Endothelial cell of umbilical vein (primary cell): Measurements from ENCODE around the gene ABCG4. TPM values are rescaled to one million over a fixed set of nuclear protein-coding genes. Genes with fewer than 3 reads are reported as not detected.

ENCODE experiments used
- BruUV-seq: library from RNA; stranded (reverse); fragments of 400-500 nt; replicated peaks from 2 replicates; lab custom pipeline; 2021; lab: Mats Ljungman, UMichigan
- CTCF ChIA-PET: fragments of 300-600, 350-600 bp; sonication (Branson Sonifier 250); formaldehyde crosslinking; loops from one replicate; lab custom pipeline; 2021; ENCODE audit warnings: antibody characterized with exemption, inconsistent platforms; lab: Charles Lee
- POLR2A ChIA-PET: fragments of 300-600, 350-600 bp; sonication (Branson Sonifier 250); formaldehyde crosslinking; loops from one replicate; lab custom pipeline; 2021; ENCODE audit warnings: antibody characterized with exemption, inconsistent platforms; lab: Charles Lee
- DNase-seq: peaks from one replicate; pipeline ENCODE4 v3.0.0-alpha.2; 2011; ENCODE audit warnings: low read depth, low spot score
- FAIRE-seq: peaks from 2 replicates; lab custom pipeline; 2011; peaks lifted over from hg19 to GRCh38; lab: Jason Lieb, UNC
- H2AFZ ChIP-seq: 2 replicates; pipeline ENCODE4 v1.6.0; 2012; ENCODE audit warnings: low read depth, low read length, control low read depth, inconsistent platforms
- H3K27ac ChIP-seq: 2 replicates; pipeline ENCODE4 v1.5.1; 2011; ENCODE audit warnings: low read depth, mild to moderate bottlenecking, control low read depth, low read length, moderate library complexity; ENCODE audit not compliant: insufficient read depth
- H3K27me3 ChIP-seq, 2 experiments: 2 replicates each; pipeline versions ENCODE4 v1.6.0 to v1.6.1; 2011; ENCODE audit warnings: low read length in 2 of 2, mixed read lengths in 1 of 2; ENCODE audit not compliant: control insufficient read depth in 2 of 2, insufficient read depth in 2 of 2
- H3K36me3 ChIP-seq, 2 experiments: 2 replicates in 1 of 2; 3 replicates in 1 of 2; pipeline ENCODE4 v1.5.1; 2011; ENCODE audit warnings: low read length in 2 of 2, mild to moderate bottlenecking in 1 of 2, moderate library complexity in 1 of 2; ENCODE audit not compliant: control insufficient read depth in 2 of 2, insufficient read depth in 2 of 2; ENCODE audit errors: extremely low read depth in 1 of 2
- H3K4me1 ChIP-seq: 3 replicates; pipeline ENCODE4 v1.5.1; 2011; ENCODE audit warnings: mild to moderate bottlenecking, low read length; ENCODE audit not compliant: control insufficient read depth, insufficient read depth; ENCODE audit errors: extremely low read depth
- H3K4me2 ChIP-seq: 2 replicates; pipeline ENCODE4 v1.6.1; 2011; ENCODE audit warnings: low read length, control low read depth, mixed read lengths; ENCODE audit not compliant: insufficient read depth
- H3K4me3 ChIP-seq, 3 experiments: fragments of 200-600 bp in 1 of 3; sonication (generic), shearing (Covaris generic) in 1 of 3; replicated peaks in 1 of 3; 2 replicates each; pipeline ENCODE4 v1.5.1; 2011 to 2016; ENCODE audit warnings: control low read depth in 3 of 3, low read length in 3 of 3, mild to moderate bottlenecking in 2 of 3, inconsistent platforms in 1 of 3, low read depth in 1 of 3, moderate library complexity in 1 of 3; ENCODE audit not compliant: insufficient read depth in 1 of 3
- H3K79me2 ChIP-seq: 2 replicates; pipeline ENCODE4 v1.6.0; 2012; ENCODE audit warnings: low read length, inconsistent platforms; ENCODE audit not compliant: control insufficient read depth, insufficient read depth
- H3K9ac ChIP-seq: replicated peaks from 2 replicates; pipeline ENCODE3; 2011; ENCODE audit warnings: low read length, control low read depth; ENCODE audit not compliant: insufficient read depth; ENCODE audit errors: extremely low read depth
- H3K9me1 ChIP-seq: replicated peaks from 3 replicates; pipeline ENCODE4 v1.6.0; 2011; ENCODE audit warnings: mild to moderate bottlenecking, low read length; ENCODE audit not compliant: control insufficient read depth, insufficient read depth; ENCODE audit errors: extremely low read depth
- H3K9me3 ChIP-seq: replicated peaks from 2 replicates; pipeline ENCODE4 v1.5.1; 2012; ENCODE audit warnings: low read length, inconsistent platforms; ENCODE audit not compliant: control insufficient read depth, insufficient read depth
- H4K20me1 ChIP-seq: replicated peaks from 2 replicates; pipeline ENCODE3; 2011; ENCODE audit warnings: mild to moderate bottlenecking, low read length; ENCODE audit not compliant: control insufficient read depth, insufficient read depth; ENCODE audit errors: extremely low read depth
- CTCF ChIP-seq, 2 donors: IDR thresholded peaks; 1 replicate in 1 of 2; 2 replicates in 1 of 2; pipeline ENCODE4 v1.5.1; 2011; ENCODE audit warnings: low read length in 2 of 2, mild to moderate bottlenecking in 2 of 2, moderate library complexity in 2 of 2, control low read depth in 1 of 2, inconsistent platforms in 1 of 2, low read depth in 1 of 2; ENCODE audit not compliant: insufficient read depth in 1 of 2; ENCODE audit errors: extremely low read depth in 1 of 2
- EZH2 ChIP-seq: IDR thresholded peaks from 2 replicates; pipeline ENCODE4 v1.6.1; 2012; ENCODE audit warnings: borderline replicate concordance, low read depth, mild to moderate bottlenecking, moderate library complexity, low read length, inconsistent platforms; ENCODE audit not compliant: severe bottlenecking
- FOS ChIP-seq: IDR thresholded peaks from 2 replicates; pipeline ENCODE4 v1.6.1; 2011; ENCODE audit warnings: mild to moderate bottlenecking, low read length, moderate library complexity, borderline replicate concordance; ENCODE audit not compliant: insufficient read depth
- JUN ChIP-seq: IDR thresholded peaks from 2 replicates; pipeline ENCODE4 v1.6.1; 2011; ENCODE audit warnings: borderline replicate concordance, low read depth; ENCODE audit not compliant: insufficient read length, insufficient read depth
- MAX ChIP-seq: IDR thresholded peaks from 2 replicates; pipeline ENCODE4 v1.6.1; 2011; ENCODE audit not compliant: insufficient read depth, insufficient read length
- MYC ChIP-seq: IDR thresholded peaks from one replicate; pipeline ENCODE4 v1.6.1; 2011; ENCODE audit warnings: mild to moderate bottlenecking, low read depth, low read length
- POLR2A ChIP-seq: IDR thresholded peaks from 2 replicates; pipeline ENCODE4 v1.6.1; 2012; ENCODE audit warnings: low read depth, mild to moderate bottlenecking, control low read depth, low read length
- POLR2AphosphoS5 ChIP-seq: IDR thresholded peaks from 2 replicates; pipeline ENCODE4 v1.6.1; 2012; ENCODE audit warnings: low read depth, mild to moderate bottlenecking, control low read depth, low read length, moderate library complexity; ENCODE audit not compliant: insufficient read depth
- dilution Hi-C: fragments of 300-500 bp; cut with MboI; formaldehyde crosslinking; loops from one replicate; pipeline ENCODE4 v1.15.0; 2019; ENCODE audit warnings: low sequenced_read_pairs; ENCODE audit not compliant: extremely low pct_ligation_motif_present
- intact Hi-C: fragments of 100-400 bp; cut with micrococcal nuclease; formaldehyde crosslinking; loops from one replicate; pipeline ENCODE4 v1.10.0; 2022
- polyA plus RNA-seq, 4 experiments: library from polyadenylated mRNA; depleted of rRNA in 3 of 4; stranded (reverse) in 3 of 4; unstranded in 1 of 4; fragments of >200 nt; gene quantifications; 2 replicates each; pipeline versions ENCODE4 v1.2.1 to v1.2.3, GENCODE V29; 2011 to 2012; ENCODE audit warnings: missing spikeins in 1 of 4
- total RNA-seq: library from RNA; stranded (reverse); gene quantifications from 2 replicates; pipeline ENCODE4 v1.2.3, GENCODE V29; 2021

Gene ABCG4
- total and polyA plus RNA-seq, 2 donors (not counting 3 experiments of a cell fraction or from before 2014, with no cell fraction given) = 1.0 to 1.7 TPM

DNA sequence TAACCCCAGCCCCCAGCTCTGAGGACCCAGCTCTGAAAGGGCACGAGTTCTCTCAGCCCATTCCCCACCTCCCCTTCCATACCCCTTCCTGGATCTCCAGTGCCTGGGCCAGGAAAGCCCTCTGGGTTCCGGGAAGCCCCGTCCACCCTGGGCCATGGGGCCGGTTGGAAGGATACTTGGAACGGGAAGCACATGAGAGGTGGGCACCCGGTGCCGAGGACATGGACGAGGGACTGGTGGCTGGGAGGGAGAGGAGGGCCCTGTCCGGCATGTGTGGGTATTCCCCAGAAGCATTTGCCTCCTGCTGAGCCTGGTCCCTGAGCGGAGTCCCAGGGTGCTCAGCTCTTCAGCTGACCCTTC, 32.6 kb upstream of the ABCG4 start:
- no peak for DNase-seq
- H3K79me2 ChIP-seq = no peaks in the 10 kb centered on the region
- H2AFZ ChIP-seq = no peak overlapping the region
- H3K4me1 ChIP-seq = peaks cover 10% of the 10 kb centered on the region
- no TSS peak for BruUV-seq
- ChIA-PET CTCF (interaction anchor here (0.9 to 1.6 kb wide), 3 partner anchors 14 to 222 kb away, joined by 4 to 7 read pairs (median 5); no protein-coding TSS in a partner anchor), POLR2A (no interaction called here)
- no peaks in the 10 kb centered on the region for H3K9me3 ChIP-seq
- FAIRE-seq = no peak
- no peak overlapping the region for H3K4me2 ChIP-seq
- H4K20me1 ChIP-seq = no peaks in the 10 kb centered on the region
- H3K4me3 ChIP-seq = no peak overlapping the region
- H3K9ac ChIP-seq = no peak overlapping the region
- peaks cover 7 to 24% of the 10 kb centered on the region in 2 experiments for H3K36me3 ChIP-seq
- intact Hi-C loops (no loop called here), dilution Hi-C loops (no loop called here)
- no peaks in the 10 kb centered on the region for H3K27me3 ChIP-seq
- no peak overlapping the region for H3K27ac ChIP-seq
- no peaks in the 10 kb centered on the region for H3K9me1 ChIP-seq
- TF ChIP-seq MYC (no peak), JUN (no peak), MAX (no peak), POLR2AphosphoS5 (no peak), EZH2 (no peak), FOS (no peak), POLR2A (no peak), CTCF (IDR thresholded peaks at IDR 0.05; ENCODE audit: extremely low read depth in 1 of 2, insufficient read depth in 1 of 2, low read depth in 1 of 2, low read length in 2 of 2) (no peak)
